ENCODE measurements around the gene ANKRD39. TPM values are rescaled to one million over a fixed set of nuclear protein-coding genes. Genes with fewer than 3 reads are reported as not detected.

ANKRD39 gene
- total and polyA plus RNA-seq, 2 of the 4 experiments (the other 2 are of a cell fraction), result 12.5 to 17.0 TPM

DNA sequence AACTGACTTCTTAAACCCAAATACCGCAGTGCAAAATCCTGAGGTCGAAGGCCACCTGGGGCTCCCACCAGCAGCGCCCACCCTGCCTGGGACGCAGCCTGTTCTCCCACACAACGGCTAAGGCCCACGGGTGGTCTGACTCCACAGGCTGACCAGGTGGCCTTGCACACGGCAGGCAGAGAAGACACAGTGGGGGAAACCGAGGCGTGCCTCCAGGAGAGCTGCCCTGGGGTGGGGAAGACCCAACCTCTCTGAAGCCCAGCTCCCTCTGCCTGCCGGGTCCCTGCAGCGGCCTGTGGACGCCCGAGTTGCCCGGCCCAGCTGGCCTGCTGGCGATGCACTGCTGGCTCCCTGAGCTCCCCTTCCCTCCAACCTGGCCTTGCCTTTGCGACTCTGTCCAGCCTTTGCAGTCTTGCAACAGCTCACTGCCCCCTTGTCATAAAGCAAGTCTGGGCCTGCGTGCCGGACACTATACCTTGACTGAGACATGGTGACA, 21.8 kb upstream of the ANKRD39 start:
- Histone ChIP-seq H2BK5ac (ENCODE audit: low read depth, low read length, poor library complexity, severe bottlenecking) (no peak overlapping the region), H3K14ac (replicated peaks; ENCODE audit: low read depth, low read length) (no peak overlapping the region), H2BK15ac (ENCODE audit: low read depth, low read length) (no peak overlapping the region), H3K56ac (ENCODE audit: extremely low read depth, insufficient read depth, low read length) (no peak overlapping the region), H2BK20ac (ENCODE audit: low read depth, low read length) (no peak overlapping the region), H3K27ac (ENCODE audit: insufficient read depth, low read length) (no peak overlapping the region), H3K4me3 (ENCODE audit: insufficient read depth, low read depth, low read length) (no peak overlapping the region), H3K4me2 (ENCODE audit: low read depth, low read length) (no peak overlapping the region), H3K18ac (ENCODE audit: low read depth, low read length) (no peak overlapping the region), H2AFZ (replicated peaks; ENCODE audit: low read length, poor library complexity) (no peak overlapping the region), H3K79me1 (ENCODE audit: low read depth in 1 of 2, low read length in 2 of 2) (no peaks in the 10 kb centered on the region), H3K4me1 (ENCODE audit: control insufficient read depth, insufficient read depth, low read length) (peaks cover 9% of the 10 kb centered on the region), H3K4ac (ENCODE audit: low read depth, low read length) (no peak overlapping the region), H3K23ac (ENCODE audit: low read depth, low read length) (no peak overlapping the region), H2AK5ac (ENCODE audit: low read depth, low read length) (no peak overlapping the region), H4K8ac (ENCODE audit: low read depth in 2 of 2, low read length in 2 of 2) (no peak overlapping the region), H2AK9ac (replicated peaks; ENCODE audit: low read depth, low read length, poor library complexity) (no peak overlapping the region), H4K91ac (ENCODE audit: insufficient read depth, low read depth, low read length) (no peak overlapping the region), H3K27me3 (ENCODE audit: control insufficient read depth, insufficient read depth, low read length) (peaks cover 17% of the 10 kb centered on the region; the same call in 1 of the 2 replicates), H4K20me1 (ENCODE audit: insufficient read depth, low read length) (no peaks in the 10 kb centered on the region), H3K9me3 (ENCODE audit: control insufficient read depth, insufficient read depth, low read length) (no peaks in the 10 kb centered on the region), H3K9ac (ENCODE audit: low read depth, low read length) (no peak overlapping the region), H2BK120ac (ENCODE audit: low read depth, low read length) (no peak overlapping the region), H3K9me1 (ENCODE audit: insufficient read depth, low read length) (no peaks in the 10 kb centered on the region), H4K5ac (ENCODE audit: low read depth, low read length) (no peak overlapping the region), H3K36me3 (ENCODE audit: control insufficient read depth, insufficient read depth, low read length) (no peaks in the 10 kb centered on the region)
- DNase-seq, result no peak
- in situ Hi-C loops (cut with MboI; ENCODE audit: low sequenced_read_pairs) (no loop called here), dilution Hi-C loops (cut with HindIII; ENCODE audit: low sequenced_read_pairs, unreplicated experiment) (no loop called here), intact Hi-C loops (cut with micrococcal nuclease) (no loop called here)
- ATAC-seq (ENCODE audit: low read depth), result no peak
- ChIA-PET CTCF (interaction anchor here (0.6 kb wide), 1 partner anchor 233 kb away, joined by 3 read pairs; no protein-coding TSS in a partner anchor), POLR2A (ENCODE audit: unreplicated experiment) (no interaction called here)
- WGBS, 2 experiments (ENCODE audit: extremely low coverage in 2 of 2, insufficient read length in 1 of 2), result 87% methylated on average over 7 of the region's 18 CpGs; no CpG with 5 or more reads in 1 of the 2 experiments
- TF ChIP-seq MXI1 (IDR thresholded peaks at IDR 0.05; ENCODE audit: borderline replicate concordance, low read depth, low read length), result no peak
- no peak for TF ChIP-seq MAFK (IDR thresholded peaks at IDR 0.05; ENCODE audit: low read depth, low read length)
- no peak for TF ChIP-seq POLR2A (IDR thresholded peaks at IDR 0.05; ENCODE audit: low read depth, low read length)
- TF ChIP-seq CHD1 (IDR thresholded peaks at IDR 0.05; ENCODE audit: low read depth, low read length), result no peak
- TF ChIP-seq, protein P1, sequence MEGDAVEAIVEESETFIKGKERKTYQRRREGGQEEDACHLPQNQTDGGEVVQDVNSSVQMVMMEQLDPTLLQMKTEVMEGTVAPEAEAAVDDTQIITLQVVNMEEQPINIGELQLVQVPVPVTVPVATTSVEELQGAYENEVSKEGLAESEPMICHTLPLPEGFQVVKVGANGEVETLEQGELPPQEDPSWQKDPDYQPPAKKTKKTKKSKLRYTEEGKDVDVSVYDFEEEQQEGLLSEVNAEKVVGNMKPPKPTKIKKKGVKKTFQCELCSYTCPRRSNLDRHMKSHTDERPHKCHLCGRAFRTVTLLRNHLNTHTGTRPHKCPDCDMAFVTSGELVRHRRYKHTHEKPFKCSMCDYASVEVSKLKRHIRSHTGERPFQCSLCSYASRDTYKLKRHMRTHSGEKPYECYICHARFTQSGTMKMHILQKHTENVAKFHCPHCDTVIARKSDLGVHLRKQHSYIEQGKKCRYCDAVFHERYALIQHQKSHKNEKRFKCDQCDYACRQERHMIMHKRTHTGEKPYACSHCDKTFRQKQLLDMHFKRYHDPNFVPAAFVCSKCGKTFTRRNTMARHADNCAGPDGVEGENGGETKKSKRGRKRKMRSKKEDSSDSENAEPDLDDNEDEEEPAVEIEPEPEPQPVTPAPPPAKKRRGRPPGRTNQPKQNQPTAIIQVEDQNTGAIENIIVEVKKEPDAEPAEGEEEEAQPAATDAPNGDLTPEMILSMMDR (conservative IDR thresholded peaks at IDR 0.05; ENCODE audit: low read depth, low read length), result no peak
- TF ChIP-seq, protein P2, sequence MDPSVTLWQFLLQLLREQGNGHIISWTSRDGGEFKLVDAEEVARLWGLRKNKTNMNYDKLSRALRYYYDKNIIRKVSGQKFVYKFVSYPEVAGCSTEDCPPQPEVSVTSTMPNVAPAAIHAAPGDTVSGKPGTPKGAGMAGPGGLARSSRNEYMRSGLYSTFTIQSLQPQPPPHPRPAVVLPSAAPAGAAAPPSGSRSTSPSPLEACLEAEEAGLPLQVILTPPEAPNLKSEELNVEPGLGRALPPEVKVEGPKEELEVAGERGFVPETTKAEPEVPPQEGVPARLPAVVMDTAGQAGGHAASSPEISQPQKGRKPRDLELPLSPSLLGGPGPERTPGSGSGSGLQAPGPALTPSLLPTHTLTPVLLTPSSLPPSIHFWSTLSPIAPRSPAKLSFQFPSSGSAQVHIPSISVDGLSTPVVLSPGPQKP (IDR thresholded peaks at IDR 0.05; ENCODE audit: borderline replicate concordance, low read depth, low read length), result no peak
- TF ChIP-seq BHLHE40 (IDR thresholded peaks at IDR 0.05; ENCODE audit: low read depth, low read length), result no peak
- no peak for TF ChIP-seq RFX5 (IDR thresholded peaks at IDR 0.05; ENCODE audit: low read depth, low read length)
- TF ChIP-seq MAZ (IDR thresholded peaks at IDR 0.05; ENCODE audit: borderline replicate concordance, low read depth, low read length), result no peak
- TF ChIP-seq, protein P3, sequence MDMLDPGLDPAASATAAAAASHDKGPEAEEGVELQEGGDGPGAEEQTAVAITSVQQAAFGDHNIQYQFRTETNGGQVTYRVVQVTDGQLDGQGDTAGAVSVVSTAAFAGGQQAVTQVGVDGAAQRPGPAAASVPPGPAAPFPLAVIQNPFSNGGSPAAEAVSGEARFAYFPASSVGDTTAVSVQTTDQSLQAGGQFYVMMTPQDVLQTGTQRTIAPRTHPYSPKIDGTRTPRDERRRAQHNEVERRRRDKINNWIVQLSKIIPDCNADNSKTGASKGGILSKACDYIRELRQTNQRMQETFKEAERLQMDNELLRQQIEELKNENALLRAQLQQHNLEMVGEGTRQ (IDR thresholded peaks at IDR 0.05; ENCODE audit: low read depth, low read length), result no peak
- no peak for TF ChIP-seq FOS (IDR thresholded peaks at IDR 0.05; ENCODE audit: low read depth, low read length)
- TF ChIP-seq CEBPB (IDR thresholded peaks at IDR 0.05; ENCODE audit: low read depth, low read length), result no peak
- no peak for TF ChIP-seq RCOR1 (IDR thresholded peaks at IDR 0.05; ENCODE audit: insufficient replicate concordance, low read length)
- no TSS peak for BruUV-seq (replicated peaks)

All from IMR-90 (cell line).